HCT116 (cell line): Measurements from ENCODE around the gene ACD. TPM values are rescaled to one million over a fixed set of nuclear protein-coding genes. Genes with fewer than 3 reads are reported as not detected.

Source experiments
- ATAC-seq: fragments of 200-7000 bp; cut with Tn5 transposase; 2 replicates; pipeline ENCODE4 v1.9.1; 2020; ENCODE audit warnings: mild to moderate bottlenecking, moderate library complexity
- BruUV-seq: library from RNA; stranded (reverse); fragments of 400-500 nt; replicated peaks from 2 replicates; lab custom pipeline; 2021; lab: Mats Ljungman, UMichigan
- CTCF ChIA-PET: fragments of 300-600 bp; sonication (Branson Sonifier 250); formaldehyde crosslinking; loops from one replicate; lab custom pipeline; 2021; ENCODE audit warnings: antibody characterized with exemption; lab: Charles Lee
- POLR2A ChIA-PET: fragments of 300-600, 350-600 bp; sonication (Branson Sonifier 250); formaldehyde crosslinking; loops from one replicate; lab custom pipeline; 2021; ENCODE audit warnings: antibody characterized with exemption; lab: Charles Lee
- RAD21 ChIA-PET, 2 experiments: fragments of 300-600 bp; sonication (Branson Sonifier 250); formaldehyde crosslinking; loops; one replicate each; lab custom pipeline; 2023; ENCODE audit warnings: low total read pairs in 2 of 2; ENCODE audit not compliant: uncharacterized antibody in 2 of 2, unreplicated experiment in 2 of 2, low non-redundant PET in 1 of 2; lab: Charles Lee
- DNase-seq: peaks from one replicate; pipeline ENCODE4 v3.0.0-alpha.2; 2010; ENCODE audit warnings: low read depth, low spot score
- H2AFZ ChIP-seq: fragments of 200-600 bp; shearing (Covaris generic), sonication (generic); 2 replicates; pipeline ENCODE4 v1.6.1; 2017; ENCODE audit warnings: low read depth, mixed run types, mixed read lengths, antibody characterized with exemption, low read length; ENCODE audit not compliant: poor library complexity, severe bottlenecking
- H3K27ac ChIP-seq: 2 replicates; pipeline ENCODE4 v1.5.1; 2012; ENCODE audit warnings: low read depth, low read length
- H3K27me3 ChIP-seq: fragments of 200-600 bp; sonication (generic); 2 replicates; pipeline ENCODE4 v1.6.1; 2016; ENCODE audit warnings: mixed run types, low read length, mixed read lengths; ENCODE audit not compliant: insufficient read depth
- H3K36me3 ChIP-seq, 2 experiments: fragments of 200-500 bp in 1 of 2; fragments of 200-600 bp in 1 of 2; sonication (Bioruptor generic) in 1 of 2; sonication (generic) in 1 of 2; 2 replicates each; pipeline versions ENCODE4 v1.5.1 to v1.6.1; 2014 to 2016; ENCODE audit warnings: low read length in 2 of 2, inconsistent platforms in 1 of 2, mixed read lengths in 1 of 2, mixed run types in 1 of 2; ENCODE audit not compliant: insufficient read depth in 2 of 2, control insufficient read depth in 1 of 2
- H3K4me1 ChIP-seq, 2 experiments: fragments of 200-600 bp in 1 of 2; sonication (generic) in 1 of 2; 2 replicates each; pipeline versions ENCODE4 v1.5.1 to v1.6.1; 2012 to 2017; ENCODE audit warnings: low read length in 2 of 2, inconsistent platforms in 1 of 2, mild to moderate bottlenecking in 1 of 2, mixed read lengths in 1 of 2, mixed run types in 1 of 2, moderate library complexity in 1 of 2; ENCODE audit not compliant: insufficient read depth in 2 of 2, control insufficient read depth in 1 of 2
- H3K4me2 ChIP-seq: fragments of 200-600 bp; sonication (generic); 2 replicates; pipeline ENCODE4 v1.6.1; 2017; ENCODE audit warnings: mixed run types, low read length, mixed read lengths
- H3K4me3 ChIP-seq, 2 experiments: fragments of 200-600 bp in 1 of 2; sonication (generic) in 1 of 2; replicated peaks in 1 of 2; 2 replicates each; pipeline ENCODE4 v1.5.1; 2011 to 2016; ENCODE audit warnings: low read length in 2 of 2, control low read depth in 1 of 2, low read depth in 1 of 2, mild to moderate bottlenecking in 1 of 2, mixed read lengths in 1 of 2, mixed run types in 1 of 2
- H3K79me2 ChIP-seq: fragments of 200-600 bp; sonication (generic); 2 replicates; pipeline ENCODE4 v1.6.1; 2017; ENCODE audit warnings: mild to moderate bottlenecking, mixed run types, low read length, moderate library complexity, mixed read lengths; ENCODE audit not compliant: insufficient read depth
- H3K9ac ChIP-seq: fragments of 200-600 bp; sonication (generic); 2 replicates; pipeline ENCODE4 v1.6.1; 2016; ENCODE audit warnings: low read length, mixed read lengths
- H3K9me2 ChIP-seq: fragments of 200-600 bp; sonication (generic), shearing (Covaris generic); 2 replicates; pipeline ENCODE4 v1.6.1; 2017; ENCODE audit warnings: mixed run types, mild to moderate bottlenecking, moderate library complexity; ENCODE audit not compliant: insufficient read depth
- H3K9me3 ChIP-seq, 2 experiments: fragments of 200-500 bp in 1 of 2; fragments of 200-600 bp in 1 of 2; sonication (Bioruptor generic) in 1 of 2; sonication (generic) in 1 of 2; 2 replicates each; pipeline ENCODE4 v1.6.1; 2014 to 2017; ENCODE audit warnings: low read length in 2 of 2, mixed read lengths in 2 of 2, inconsistent platforms in 1 of 2, low read depth in 1 of 2, mild to moderate bottlenecking in 1 of 2, mixed run types in 1 of 2, moderate library complexity in 1 of 2; ENCODE audit not compliant: control insufficient read depth in 1 of 2, insufficient read depth in 1 of 2
- H4K20me1 ChIP-seq: fragments of 200-600 bp; sonication (generic), shearing (Covaris generic); 2 replicates; pipeline ENCODE4 v1.6.1; 2017; ENCODE audit warnings: mixed run types, mild to moderate bottlenecking, moderate library complexity; ENCODE audit not compliant: insufficient read depth
- ATF3 ChIP-seq: IDR thresholded peaks from 2 replicates; pipeline ENCODE4 v1.6.1; 2012
- CEBPB ChIP-seq: IDR thresholded peaks from 2 replicates; pipeline ENCODE4 v1.6.1; 2012; ENCODE audit warnings: low read depth
- EZH2 ChIP-seq: fragments of 200-600 bp; sonication (generic); IDR thresholded peaks from 2 replicates; pipeline ENCODE4 v1.6.1; 2017; ENCODE audit warnings: antibody characterized with exemption, mixed run types
- EZH2phosphoT487 ChIP-seq: fragments of 200-600 bp; IDR thresholded peaks from 2 replicates; pipeline ENCODE4 v1.6.1; 2018; ENCODE audit warnings: antibody characterized with exemption, borderline replicate concordance
- SIN3A ChIP-seq: IDR thresholded peaks from 2 replicates; pipeline ENCODE4 v1.6.1; 2012; ENCODE audit warnings: low read depth
- SP1 ChIP-seq: IDR thresholded peaks from 2 replicates; pipeline ENCODE4 v1.6.1; 2012; ENCODE audit warnings: low read depth
- YY1 ChIP-seq: IDR thresholded peaks from 2 replicates; pipeline ENCODE4 v1.6.1; 2011; ENCODE audit warnings: low read length, low read depth, moderate library complexity, mild to moderate bottlenecking; ENCODE audit not compliant: insufficient replicate concordance; ENCODE audit errors: extremely low read depth
- ZFX ChIP-seq: fragments of 450-650 bp; IDR thresholded peaks from 2 replicates; pipeline ENCODE4 v1.6.1; 2017
- intact Hi-C: fragments of 100-400 bp; cut with micrococcal nuclease; formaldehyde crosslinking; loops from 2 replicates; pipeline ENCODE4 v1.10.0; 2022
- total RNA-seq: library from RNA; stranded (reverse); gene quantifications from one replicate; pipeline ENCODE4 v1.2.1, GENCODE V29; 2021; ENCODE audit not compliant: unreplicated experiment
- TF ChIP-seq, protein P1 (sequence below), 3 experiments: fragments of 200-600 bp in 1 of 3; sonication (generic) in 1 of 3; IDR thresholded peaks in 2 of 3; conservative IDR thresholded peaks in 1 of 3; 2 replicates each; pipeline ENCODE4 v1.5.1; 2012 to 2017; ENCODE audit warnings: low read depth in 2 of 3, low read length in 2 of 3, antibody characterized with exemption in 1 of 3, borderline replicate concordance in 1 of 3, control low read depth in 1 of 3, mild to moderate bottlenecking in 1 of 3, mixed read lengths in 1 of 3, mixed run types in 1 of 3, moderate library complexity in 1 of 3; ENCODE audit not compliant: insufficient read depth in 1 of 3

The ACD gene
- total RNA-seq, 1 experiment from 2014 or later, result 53.8 TPM

DNA sequence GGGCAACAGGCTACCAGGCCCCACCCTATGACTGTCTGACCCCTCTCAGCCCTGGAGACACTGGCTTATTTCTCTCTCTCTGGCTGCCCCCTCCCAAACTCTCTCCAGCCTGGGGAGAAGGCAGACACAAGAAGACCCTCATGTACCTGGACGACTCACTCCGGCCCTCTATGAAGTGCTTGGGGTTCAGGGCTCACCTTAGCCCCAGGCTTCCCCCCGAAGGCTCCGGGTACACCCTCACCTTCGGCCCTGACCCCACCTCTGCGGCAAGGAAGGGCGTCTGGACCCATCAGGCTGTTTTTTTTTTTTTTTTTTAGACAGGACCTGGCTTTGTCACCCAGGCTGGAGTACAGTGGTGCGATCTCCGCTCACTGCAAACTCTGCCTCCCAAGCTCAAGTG, 16.0 kb downstream of the ACD start:
- no peaks in the 10 kb centered on the region for H4K20me1 ChIP-seq
- no peaks in the 10 kb centered on the region for H3K9me3 ChIP-seq
- H3K4me3 ChIP-seq, result no peak overlapping the region
- no peak overlapping the region for H3K4me2 ChIP-seq
- ATAC-seq (no peak), DNase-seq (no peak)
- H3K27me3 ChIP-seq, result no peaks in the 10 kb centered on the region
- no peak overlapping the region for H3K27ac ChIP-seq
- intact Hi-C loops, result loop anchor here (1.0 kb wide), 2 partner anchors 97 to 123 kb away; no protein-coding TSS in a partner anchor
- BruUV-seq, result no TSS peak
- 0 out of 4 replicates have a peak, but pooled peaks cover 0 to 2% of the 10 kb centered on the region in 2 experiments for H3K36me3 ChIP-seq
- no peak overlapping the region for H3K9ac ChIP-seq
- ChIA-PET POLR2A (no interaction called here), CTCF (interaction anchor here (1.6 to 2.7 kb wide), 2 partner anchors 82 to 123 kb away, joined by 5 to 22 read pairs; partner anchors contain the start of gene CTCF), RAD21 (interaction anchor here (0.7 to 1.0 kb wide), 2 partner anchors 81 to 123 kb away, joined by 3 read pairs; partner anchors contain the start of gene CTCF (in 1 of the 2))
- TF ChIP-seq ZFX (no peak), SP1 (no peak), YY1 (no peak), CEBPB (no peak), EZH2 (no peak), SIN3A (no peak), ATF3 (no peak), EZH2phosphoT487 (no peak)
- TF ChIP-seq, protein P1, sequence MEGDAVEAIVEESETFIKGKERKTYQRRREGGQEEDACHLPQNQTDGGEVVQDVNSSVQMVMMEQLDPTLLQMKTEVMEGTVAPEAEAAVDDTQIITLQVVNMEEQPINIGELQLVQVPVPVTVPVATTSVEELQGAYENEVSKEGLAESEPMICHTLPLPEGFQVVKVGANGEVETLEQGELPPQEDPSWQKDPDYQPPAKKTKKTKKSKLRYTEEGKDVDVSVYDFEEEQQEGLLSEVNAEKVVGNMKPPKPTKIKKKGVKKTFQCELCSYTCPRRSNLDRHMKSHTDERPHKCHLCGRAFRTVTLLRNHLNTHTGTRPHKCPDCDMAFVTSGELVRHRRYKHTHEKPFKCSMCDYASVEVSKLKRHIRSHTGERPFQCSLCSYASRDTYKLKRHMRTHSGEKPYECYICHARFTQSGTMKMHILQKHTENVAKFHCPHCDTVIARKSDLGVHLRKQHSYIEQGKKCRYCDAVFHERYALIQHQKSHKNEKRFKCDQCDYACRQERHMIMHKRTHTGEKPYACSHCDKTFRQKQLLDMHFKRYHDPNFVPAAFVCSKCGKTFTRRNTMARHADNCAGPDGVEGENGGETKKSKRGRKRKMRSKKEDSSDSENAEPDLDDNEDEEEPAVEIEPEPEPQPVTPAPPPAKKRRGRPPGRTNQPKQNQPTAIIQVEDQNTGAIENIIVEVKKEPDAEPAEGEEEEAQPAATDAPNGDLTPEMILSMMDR (IDR thresholded peaks at IDR 0.05 in 2 of 3, conservative IDR thresholded peaks at IDR 0.05 in 1 of 3; ENCODE audit: borderline replicate concordance in 1 of 3, insufficient read depth in 1 of 3, low read depth in 2 of 3, low read length in 2 of 3), result no peak
- H3K79me2 ChIP-seq, result no peaks in the 10 kb centered on the region
- H3K4me1 ChIP-seq, result peaks cover 0 to 8% of the 10 kb centered on the region in 2 experiments; a peak in 1 of 4 replicates
- no peak overlapping the region for H2AFZ ChIP-seq
- no peaks in the 10 kb centered on the region for H3K9me2 ChIP-seq
